T-helper 1 cell treated with Interleukin-12 subunit alpha and Interleukin-12 subunit beta and Interleukin-4 antibody, amounts not matched to agents 30 ng/mL and 1 ng/mL, for 36 hours (primary cell): ENCODE data around the gene ERC1. TPM values are rescaled to one million over a fixed set of nuclear protein-coding genes. Genes with fewer than 3 reads are reported as not detected.
"Not testable (repeated sequence)": the region's sequence is repeated elsewhere in the genome, so short reads cannot be mapped to it uniquely, and the experiment has no call there.

ENCODE experiments used
- intact Hi-C: fragments of 100-400 bp; cut with micrococcal nuclease; formaldehyde crosslinking; loops from one replicate; pipeline ENCODE4 v1.15.1; 2024
- total RNA-seq: library from RNA; stranded (reverse); gene quantifications from 2 replicates; pipeline ENCODE4 v1.2.3, GENCODE V29; 2022

Gene ERC1
- total RNA-seq, 1 donor from 2014 or later = 37.8 TPM

GRCh38 chr12:1311145-1311544 is 320.1 kb downstream of the ERC1 start:
- intact Hi-C loops = no loop called here

- intact Hi-C loops = no loop called here
These were observed 322.9 kb downstream of the ERC1 start for GRCh38 chr12:1313906-1314305.

GRCh38 chr12:1314523-1314922 is 323.5 kb downstream of the ERC1 start:
- intact Hi-C loops = no loop called here

GRCh38 chr12:1316991-1317390 is 326.0 kb downstream of the ERC1 start:
- intact Hi-C loops = not testable (repeated sequence)

- intact Hi-C loops = no loop called here
These were observed 327.5 kb downstream of the ERC1 start for GRCh38 chr12:1318327-1319031.

GRCh38 chr12:1319212-1319611 is 328.2 kb downstream of the ERC1 start:
- intact Hi-C loops = no loop called here

GRCh38 chr12:1320021-1320420 is 329.0 kb downstream of the ERC1 start:
- intact Hi-C loops = no loop called here

GRCh38 chr12:1322821-1323220 is 331.8 kb downstream of the ERC1 start:
- intact Hi-C loops = no loop called here

- intact Hi-C loops = no loop called here
These were observed 333.1 kb downstream of the ERC1 start for GRCh38 chr12:1324099-1324498.

- intact Hi-C loops = loop anchor here (5.0 kb wide), 1 partner anchor 267 kb away; the partner anchor contains the start of gene FBXL14
These were observed 333.9 kb downstream of the ERC1 start for GRCh38 chr12:1324910-1325309.

GRCh38 chr12:1325666-1326065 is 334.6 kb downstream of the ERC1 start:
- intact Hi-C loops = loop anchor here (5.0 kb wide), 1 partner anchor 267 kb away; the partner anchor contains the start of gene FBXL14

- intact Hi-C loops = loop anchor here (5.0 kb wide), 1 partner anchor 266 kb away; the partner anchor contains the start of gene FBXL14
These were observed 335.2 kb downstream of the ERC1 start for GRCh38 chr12:1326258-1326657.

GRCh38 chr12:1328391-1328790 is 337.4 kb downstream of the ERC1 start:
- intact Hi-C loops = loop anchor here (5.0 kb wide), 1 partner anchor 264 kb away; the partner anchor contains the start of gene FBXL14

- intact Hi-C loops = loop anchor here (5.0 kb wide), 1 partner anchor 262 kb away; the partner anchor contains the start of gene FBXL14
These were observed 338.9 kb downstream of the ERC1 start for GRCh38 chr12:1329784-1330476.

- intact Hi-C loops = no loop called here
These were observed 339.4 kb downstream of the ERC1 start for GRCh38 chr12:1330477-1330827.

GRCh38 chr12:1332327-1332726 is 341.3 kb downstream of the ERC1 start:
- intact Hi-C loops = no loop called here

GRCh38 chr12:1338483-1339177 is 347.6 kb downstream of the ERC1 start:
- intact Hi-C loops = no loop called here

GRCh38 chr12:1339178-1339541 is 348.1 kb downstream of the ERC1 start:
- intact Hi-C loops = not testable (repeated sequence)

- intact Hi-C loops = no loop called here
These were observed 348.7 kb downstream of the ERC1 start for GRCh38 chr12:1339618-1340319.

- intact Hi-C loops = not testable (repeated sequence)
These were observed 350.2 kb downstream of the ERC1 start for GRCh38 chr12:1341270-1341669.

- intact Hi-C loops = no loop called here
These were observed 352.4 kb downstream of the ERC1 start for GRCh38 chr12:1343422-1343821.
